ENCODE measurements around the gene POP5.

POP5 gene

GRCh38 chr12:120554678-120555077, 26.5 kb downstream of the POP5 start:
- no peak for DNase-seq (ENCODE audit: low read depth, low spot score)
- H3K27ac ChIP-seq: no peak overlapping the region
- H3K36me3 ChIP-seq (ENCODE audit: insufficient read depth, low read length): peaks cover 51% of the 10 kb centered on the region
- H3K9ac ChIP-seq (ENCODE audit: insufficient read length): no peak overlapping the region
- no peak overlapping the region for H3K4me3 ChIP-seq
- H3K9me3 ChIP-seq (ENCODE audit: low read depth, low read length): no peaks in the 10 kb centered on the region
- TF ChIP-seq POLR2AphosphoS5 (IDR thresholded peaks at IDR 0.05; ENCODE audit: borderline replicate concordance, low read depth, low read length): no peak
- TF ChIP-seq EZH2 (IDR thresholded peaks at IDR 0.05): no peak
- TF ChIP-seq FOXP2 (optimal IDR thresholded peaks at IDR 0.05; ENCODE audit: control extremely low read depth, extremely low read length, insufficient read depth): no peak

DNA sequence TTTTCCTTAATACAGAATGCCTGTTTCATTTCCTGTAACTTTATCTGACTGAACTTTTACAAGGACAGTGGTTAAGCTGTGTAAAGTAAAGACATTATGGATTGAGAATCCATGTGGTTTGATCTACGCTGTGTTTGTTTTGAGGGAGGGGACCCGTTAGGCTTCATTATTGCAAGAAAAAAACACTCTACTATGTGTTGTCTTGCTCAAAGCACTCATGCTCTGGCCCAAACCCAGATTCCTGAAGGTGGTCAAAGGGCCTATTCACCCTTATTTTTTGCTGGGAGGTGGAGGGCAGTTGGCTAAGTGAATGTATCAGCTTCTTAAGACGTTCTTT, 35.2 kb downstream of the POP5 start:
- no peak for DNase-seq (ENCODE audit: low read depth, low spot score)
- TF ChIP-seq POLR2AphosphoS5 (IDR thresholded peaks at IDR 0.05; ENCODE audit: borderline replicate concordance, low read depth, low read length): no peak
- no peak for TF ChIP-seq FOXP2 (optimal IDR thresholded peaks at IDR 0.05; ENCODE audit: control extremely low read depth, extremely low read length, insufficient read depth)
- no peak for TF ChIP-seq EZH2 (IDR thresholded peaks at IDR 0.05)
- Histone ChIP-seq H3K9me3 (ENCODE audit: low read depth, low read length) (no peaks in the 10 kb centered on the region), H3K27ac (no peak overlapping the region), H3K4me3 (no peak overlapping the region), H3K36me3 (ENCODE audit: insufficient read depth, low read length) (peaks cover 52% of the 10 kb centered on the region), H3K9ac (ENCODE audit: insufficient read length) (no peak overlapping the region)

GRCh38 chr12:120544691-120545090, 36.5 kb downstream of the POP5 start:
- peaks cover 52% of the 10 kb centered on the region for H3K36me3 ChIP-seq (ENCODE audit: insufficient read depth, low read length)

GRCh38 chr12:120542166-120542565, 39.0 kb downstream of the POP5 start:
- Histone ChIP-seq H3K4me3 (no peak overlapping the region), H3K9ac (ENCODE audit: insufficient read length) (no peak overlapping the region), H3K36me3 (ENCODE audit: insufficient read depth, low read length) (peaks cover 50% of the 10 kb centered on the region), H3K9me3 (ENCODE audit: low read depth, low read length) (no peaks in the 10 kb centered on the region), H3K27ac (no peak overlapping the region)
- TF ChIP-seq FOXP2 (optimal IDR thresholded peaks at IDR 0.05; ENCODE audit: control extremely low read depth, extremely low read length, insufficient read depth) (no peak), POLR2AphosphoS5 (IDR thresholded peaks at IDR 0.05; ENCODE audit: borderline replicate concordance, low read depth, low read length) (no peak), EZH2 (IDR thresholded peaks at IDR 0.05) (no peak)
- no peak for DNase-seq (ENCODE audit: low read depth, low spot score)

More at GRCh38 chr12:120544691-120545090, 36.5 kb downstream of the POP5 start:
- Histone ChIP-seq H3K9ac (ENCODE audit: insufficient read length) (no peak overlapping the region), H3K27ac (no peak overlapping the region), H3K4me3 (no peak overlapping the region), H3K9me3 (ENCODE audit: low read depth, low read length) (no peaks in the 10 kb centered on the region)
- no peak for DNase-seq (ENCODE audit: low read depth, low spot score)
- TF ChIP-seq FOXP2 (optimal IDR thresholded peaks at IDR 0.05; ENCODE audit: control extremely low read depth, extremely low read length, insufficient read depth) (no peak), EZH2 (IDR thresholded peaks at IDR 0.05) (no peak), POLR2AphosphoS5 (IDR thresholded peaks at IDR 0.05; ENCODE audit: borderline replicate concordance, low read depth, low read length) (no peak)

- no peak overlapping the region for H3K9ac ChIP-seq (ENCODE audit: insufficient read length)
- no peak for DNase-seq (ENCODE audit: low read depth, low spot score)
- no peak overlapping the region for H3K4me3 ChIP-seq
- H3K9me3 ChIP-seq (ENCODE audit: low read depth, low read length): no peaks in the 10 kb centered on the region
- TF ChIP-seq FOXP2 (optimal IDR thresholded peaks at IDR 0.05; ENCODE audit: control extremely low read depth, extremely low read length, insufficient read depth) (no peak), EZH2 (IDR thresholded peaks at IDR 0.05) (no peak), POLR2AphosphoS5 (IDR thresholded peaks at IDR 0.05; ENCODE audit: borderline replicate concordance, low read depth, low read length) (no peak)
- H3K36me3 ChIP-seq (ENCODE audit: insufficient read depth, low read length): peaks cover 49% of the 10 kb centered on the region
- 0 out of 2 replicates have a peak overlapping the region, but pooled peaks have one; percentile 16 for H3K27ac ChIP-seq
Observed at GRCh38 chr12:120540445-120540844, 40.8 kb downstream of the POP5 start.

DNA sequence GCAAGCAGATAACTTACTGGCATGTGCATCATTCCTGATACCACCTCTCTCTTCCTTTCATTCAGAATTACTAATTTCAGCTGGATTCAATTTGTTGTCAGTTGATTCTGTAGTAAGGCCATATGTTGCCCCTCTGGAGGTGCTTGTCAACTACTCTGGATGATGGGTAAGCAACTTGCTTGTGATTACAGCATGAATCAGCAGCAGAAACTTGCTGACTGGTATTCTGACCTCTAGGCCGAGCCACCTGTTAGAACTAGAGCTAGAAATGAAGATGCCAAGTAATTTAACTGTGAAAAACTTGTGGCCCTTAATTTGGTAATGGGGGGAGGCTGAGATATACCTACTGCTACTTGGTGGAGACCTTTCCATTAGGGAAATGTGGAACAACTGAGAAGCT, 41.9 kb downstream of the POP5 start:
- H3K27ac ChIP-seq: no peak overlapping the region
- no peaks in the 10 kb centered on the region for H3K9me3 ChIP-seq (ENCODE audit: low read depth, low read length)
- DNase-seq (ENCODE audit: low read depth, low spot score): no peak
- TF ChIP-seq EZH2 (IDR thresholded peaks at IDR 0.05): no peak
- no peak for TF ChIP-seq POLR2AphosphoS5 (IDR thresholded peaks at IDR 0.05; ENCODE audit: borderline replicate concordance, low read depth, low read length)
- no peak for TF ChIP-seq FOXP2 (optimal IDR thresholded peaks at IDR 0.05; ENCODE audit: control extremely low read depth, extremely low read length, insufficient read depth)
- H3K9ac ChIP-seq (ENCODE audit: insufficient read length): no peak overlapping the region
- H3K36me3 ChIP-seq (ENCODE audit: insufficient read depth, low read length): peaks cover 49% of the 10 kb centered on the region
- no peak overlapping the region for H3K4me3 ChIP-seq

GRCh38 chr12:120538281-120539156, 42.7 kb downstream of the POP5 start:
- no peak for DNase-seq (ENCODE audit: low read depth, low spot score)
- Histone ChIP-seq H3K9ac (ENCODE audit: insufficient read length) (peak overlapping the region; percentile 52), H3K27ac (peak overlapping the region; percentile 73), H3K9me3 (ENCODE audit: low read depth, low read length) (no peaks in the 10 kb centered on the region), H3K36me3 (ENCODE audit: insufficient read depth, low read length) (peaks cover 49% of the 10 kb centered on the region), H3K4me3 (peak overlapping the region; percentile 78)
- TF ChIP-seq POLR2AphosphoS5 (IDR thresholded peaks at IDR 0.05; ENCODE audit: borderline replicate concordance, low read depth, low read length) (no peak), FOXP2 (optimal IDR thresholded peaks at IDR 0.05; ENCODE audit: control extremely low read depth, extremely low read length, insufficient read depth) (no peak), EZH2 (IDR thresholded peaks at IDR 0.05) (no peak)

- no peak for DNase-seq (ENCODE audit: low read depth, low spot score)
- Histone ChIP-seq H3K9me3 (ENCODE audit: low read depth, low read length) (no peaks in the 10 kb centered on the region), H3K4me3 (peak overlapping the region; percentile 78), H3K9ac (ENCODE audit: insufficient read length) (peak overlapping the region; percentile 22), H3K36me3 (ENCODE audit: insufficient read depth, low read length) (peaks cover 46% of the 10 kb centered on the region), H3K27ac (peak overlapping the region; percentile 73)
- TF ChIP-seq POLR2AphosphoS5 (IDR thresholded peaks at IDR 0.05; ENCODE audit: borderline replicate concordance, low read depth, low read length) (no peak), EZH2 (IDR thresholded peaks at IDR 0.05) (no peak), FOXP2 (optimal IDR thresholded peaks at IDR 0.05; ENCODE audit: control extremely low read depth, extremely low read length, insufficient read depth) (no peak)
Observed at GRCh38 chr12:120537856-120538220, 43.4 kb downstream of the POP5 start.

Measured in SK-N-MC (cell line).